Adrenal gland (tissue), 12 donors: ENCODE measurements around the gene SMG1. TPM values are rescaled to one million over a fixed set of nuclear protein-coding genes. Genes with fewer than 3 reads are reported as not detected.
"Not testable (repeated sequence)": the region's sequence is repeated elsewhere in the genome, so short reads cannot be mapped to it uniquely, and the experiment has no call there.

ENCODE experiments used
- DNase-seq, 7 donors: peaks; one replicate each; pipeline ENCODE4 v3.0.0-alpha.2; 2019 to 2020
- H3K27ac ChIP-seq, 5 donors: fragments of 200-600 bp; sonication (generic) in 4 of 5; 1 replicate in 3 of 5; 2 replicates in 2 of 5; pipeline versions ENCODE4 v1.5.1 to v1.8.0; 2016 to 2020; ENCODE audit warnings: mild to moderate bottlenecking in 1 of 5
- H3K27me3 ChIP-seq: fragments of 200-600 bp; 2 replicates; pipeline ENCODE4 v1.8.0; 2021
- H3K36me3 ChIP-seq, 2 donors: fragments of 200-600 bp; replicated peaks in 1 of 2; 1 replicate in 1 of 2; 2 replicates in 1 of 2; pipeline versions ENCODE4 v1.5.1 to v1.8.0; 2018 to 2022
- H3K4me1 ChIP-seq, 2 donors: fragments of 200-600 bp; replicated peaks in 1 of 2; 1 replicate in 1 of 2; 2 replicates in 1 of 2; pipeline versions ENCODE4 v1.5.1 to v1.8.0; 2018 to 2021
- H3K4me3 ChIP-seq, 4 donors: fragments of 200-600 bp; sonication (generic) in 3 of 4; one replicate each; pipeline ENCODE4 v1.5.1; 2016 to 2018
- H3K9me3 ChIP-seq, 3 donors: fragments of 200-600 bp; sonication (generic) in 1 of 3; replicated peaks in 1 of 3; 1 replicate in 2 of 3; 2 replicates in 1 of 3; pipeline versions ENCODE4 v1.5.1 to v1.8.0; 2016 to 2021
- POLR2A ChIP-seq, 2 donors: fragments of 450-650 bp; IDR thresholded peaks; one replicate each; pipeline ENCODE4 v1.6.1; 2017; ENCODE audit warnings: antibody characterized with exemption in 2 of 2, mild to moderate bottlenecking in 2 of 2, moderate library complexity in 1 of 2
- WGBS, 4 donors: extraction: QIAGEN DNeasy Blood & Tissue Kit in 2 of 4; methylation state at CpG; one replicate each; pipeline versions ENCODE4 v1.1.5 to v1.1.7; 2013 to 2017; 5-methylcytosine and 5-hydroxymethylcytosine counted together
- intact Hi-C, 2 donors: fragments of 100-400 bp; cut with DNase I; formaldehyde crosslinking; loops; one replicate each; pipeline versions ENCODE4 v1.14.1 to v1.15.0; 2022 to 2023
- polyA plus RNA-seq, 3 donors: library from polyadenylated mRNA; stranded (reverse); fragments of 200-250 nt in 2 of 3; fragments of 350-450 nt in 1 of 3; fragmentation: Illumina TruSeq in 1 of 3; extraction: RNeasy Lipid Tissue Mini Kit (QIAGEN cat#74804) in 1 of 3; gene quantifications; one replicate each; pipeline ENCODE4 v1.2.3, GENCODE V29; 2013 to 2014
- total RNA-seq, 9 donors: library from RNA; depleted of rRNA in 4 of 9; stranded (reverse); fragments of >200 nt in 4 of 9; fragments of 120-200 nt in 1 of 9; fragmentation: NEBNext Ultra II Directional in 1 of 9; extraction: Animal tissue kit (Norgen Biotek cat#: 25700) in 1 of 9; gene quantifications; one replicate each; pipeline versions ENCODE4 v1.1.0 to v1.2.4, GENCODE V29; 2013 to 2023
- TF ChIP-seq, protein P1 (sequence below), 6 experiments: fragments of 450-650 bp in 4 of 6; fragments of 200-600 bp in 2 of 6; sonication (generic) in 1 of 6; IDR thresholded peaks; 1 replicate in 5 of 6; 2 replicates in 1 of 6; pipeline versions ENCODE4 v1.5.1 to v1.8.0; 2016 to 2021; ENCODE audit warnings: antibody characterized with exemption in 6 of 6, mild to moderate bottlenecking in 2 of 6, moderate library complexity in 1 of 6
- donor health status: healthy with polysubstance abuse.
- donor health status: Bipolar disorder and iron deficiency.
- donor health status: DM: yes; HTN: yes; CAD: no.
- donor health status: DM: no; HTN: no; CAD: no.
- donor health status: DM: no; HTN: no; CAD: no.
- donor health status: DM: yes; HTN: yes; CAD: no.

Gene SMG1
- total and polyA plus RNA-seq, 12 donors = 6.3 to 90.9 (median 43.4) TPM

DNA sequence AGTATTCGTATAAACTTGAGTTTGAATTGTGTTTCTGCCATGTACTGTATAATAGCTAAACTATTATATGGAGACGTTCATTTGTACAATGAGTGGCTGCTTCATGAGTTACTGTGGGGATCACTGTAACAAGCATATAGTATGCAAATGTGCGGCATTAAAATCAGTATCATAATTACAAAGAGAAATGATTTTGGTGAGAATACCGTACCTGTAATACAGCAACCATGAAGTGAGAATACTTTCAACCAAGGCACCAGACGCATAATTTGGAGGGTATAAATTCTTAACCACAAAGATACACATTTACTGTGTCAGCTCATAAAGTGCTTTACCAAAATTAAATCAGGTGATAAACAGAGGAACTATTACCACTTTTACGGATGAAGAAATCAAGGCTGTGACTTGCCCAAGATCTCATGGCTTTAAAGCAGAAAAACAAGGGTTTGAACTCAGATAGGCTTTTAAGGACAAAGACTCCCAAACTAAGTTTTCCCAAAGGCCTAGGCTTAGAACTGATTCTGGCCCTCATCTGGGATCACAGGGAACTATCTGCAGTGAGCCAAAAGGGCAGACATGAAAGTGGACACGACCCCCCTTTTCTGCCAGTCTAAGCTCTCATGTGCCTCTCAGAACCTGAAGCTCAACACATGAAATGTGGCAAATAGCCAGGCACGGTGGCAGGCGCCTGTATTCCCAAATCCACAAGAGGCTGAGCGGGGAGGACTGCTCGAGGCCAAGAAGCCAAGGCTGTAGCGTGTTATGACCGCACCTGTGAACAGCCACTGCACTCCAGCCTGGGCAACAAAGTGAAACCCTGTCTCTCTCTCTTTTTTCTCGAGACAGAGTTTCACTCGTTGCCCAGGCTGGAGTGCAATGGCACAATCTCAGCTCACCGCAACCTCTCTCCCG, 142.5 kb downstream of the SMG1 start:
- 84 to 87% (median 85%) methylated on average over 16 to 17 of the region's 17 CpGs for WGBS, 4 donors
- no peak for DNase-seq
- Histone ChIP-seq H3K36me3 (peaks cover 0 to 64% of the 10 kb centered on the region in 2 donors), H3K27me3 (no peaks in the 10 kb centered on the region), H3K4me1 (peaks cover 21 to 44% of the 10 kb centered on the region in 2 donors), H3K4me3 (no peak overlapping the region), H3K9me3 (no peaks in the 10 kb centered on the region), H3K27ac (no peak overlapping the region)
- TF ChIP-seq POLR2A (IDR thresholded peaks at IDR 0.05) = no peak
- TF ChIP-seq, protein P1, sequence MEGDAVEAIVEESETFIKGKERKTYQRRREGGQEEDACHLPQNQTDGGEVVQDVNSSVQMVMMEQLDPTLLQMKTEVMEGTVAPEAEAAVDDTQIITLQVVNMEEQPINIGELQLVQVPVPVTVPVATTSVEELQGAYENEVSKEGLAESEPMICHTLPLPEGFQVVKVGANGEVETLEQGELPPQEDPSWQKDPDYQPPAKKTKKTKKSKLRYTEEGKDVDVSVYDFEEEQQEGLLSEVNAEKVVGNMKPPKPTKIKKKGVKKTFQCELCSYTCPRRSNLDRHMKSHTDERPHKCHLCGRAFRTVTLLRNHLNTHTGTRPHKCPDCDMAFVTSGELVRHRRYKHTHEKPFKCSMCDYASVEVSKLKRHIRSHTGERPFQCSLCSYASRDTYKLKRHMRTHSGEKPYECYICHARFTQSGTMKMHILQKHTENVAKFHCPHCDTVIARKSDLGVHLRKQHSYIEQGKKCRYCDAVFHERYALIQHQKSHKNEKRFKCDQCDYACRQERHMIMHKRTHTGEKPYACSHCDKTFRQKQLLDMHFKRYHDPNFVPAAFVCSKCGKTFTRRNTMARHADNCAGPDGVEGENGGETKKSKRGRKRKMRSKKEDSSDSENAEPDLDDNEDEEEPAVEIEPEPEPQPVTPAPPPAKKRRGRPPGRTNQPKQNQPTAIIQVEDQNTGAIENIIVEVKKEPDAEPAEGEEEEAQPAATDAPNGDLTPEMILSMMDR (IDR thresholded peaks at IDR 0.05) = no peak
- intact Hi-C loops = no loop called here

DNA sequence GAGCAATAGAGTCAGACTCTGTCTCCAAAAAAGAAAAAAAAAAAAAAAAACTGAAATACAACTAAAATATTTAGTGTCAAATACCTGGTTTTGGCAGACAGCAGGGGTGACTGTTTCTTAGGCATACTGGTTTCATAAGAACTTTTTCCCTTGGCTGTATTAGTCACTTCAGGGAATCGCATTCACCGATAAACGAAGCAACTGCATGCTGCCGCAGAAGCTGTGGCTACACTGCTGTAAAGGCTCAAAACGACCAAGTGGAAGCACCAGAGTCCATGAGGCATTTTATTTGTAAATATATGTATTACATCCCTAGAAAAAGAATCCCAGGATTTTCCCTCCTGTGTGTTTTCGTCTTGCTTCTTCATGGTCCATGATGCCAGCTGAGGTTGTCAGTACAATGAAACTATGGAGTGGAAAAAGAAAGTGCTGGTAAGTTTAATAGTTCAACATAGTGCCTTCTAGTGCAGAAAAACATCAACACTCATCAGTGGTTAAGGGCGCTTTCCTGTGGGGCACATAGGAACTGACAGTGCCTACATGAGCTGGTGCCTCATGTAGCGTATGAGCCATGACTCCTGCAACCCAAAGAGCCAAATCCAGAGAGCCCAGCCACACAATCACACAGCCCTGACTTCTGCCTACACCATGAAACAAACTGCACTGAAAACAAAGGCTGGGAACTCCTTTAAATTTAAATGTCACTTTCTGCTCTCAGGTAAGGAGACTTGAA, 143.3 kb downstream of the SMG1 start:
- DNase-seq = no peak
- Histone ChIP-seq H3K4me1 (peaks cover 13 to 35% of the 10 kb centered on the region in 2 donors), H3K27ac (no peak overlapping the region), H3K27me3 (no peaks in the 10 kb centered on the region), H3K4me3 (no peak overlapping the region), H3K36me3 (peaks cover 0 to 56% of the 10 kb centered on the region in 2 donors), H3K9me3 (no peaks in the 10 kb centered on the region)
- intact Hi-C loops = no loop called here
- TF ChIP-seq POLR2A (IDR thresholded peaks at IDR 0.05) = no peak
- TF ChIP-seq, protein P1 (IDR thresholded peaks at IDR 0.05) = no peak
- 88 to 93% (median 92%) methylated on average over 8 of the region's 8 CpGs for WGBS, 4 donors

DNA sequence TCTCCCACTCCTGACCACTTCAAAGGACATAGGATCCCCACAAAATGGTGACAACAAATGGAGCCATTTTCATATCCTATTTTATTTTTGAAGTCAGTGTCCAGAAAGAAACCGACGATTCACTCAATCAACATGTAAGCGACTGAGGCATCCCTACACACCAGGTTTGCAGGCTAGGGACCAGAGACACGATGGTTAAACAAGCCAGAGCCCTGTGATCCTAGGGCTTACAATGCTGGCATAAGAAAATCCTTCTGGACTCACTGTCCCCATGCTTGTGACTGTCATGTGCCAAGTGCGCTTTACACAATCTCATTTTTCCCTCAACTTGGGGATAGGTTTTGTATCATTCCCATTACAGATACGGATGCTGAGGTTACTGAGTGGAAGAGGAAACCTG, 145.0 kb downstream of the SMG1 start:
- Histone ChIP-seq H3K36me3 (peaks cover 0 to 40% of the 10 kb centered on the region in 2 donors), H3K4me1 (peaks cover 9 to 19% of the 10 kb centered on the region in 2 donors)
- 89 to 100% (median 92%) methylated on average over 1 to 6 of the region's 6 CpGs; no CpG with 5 or more reads in 1 of the 4 donors for WGBS, 4 donors
- intact Hi-C loops, H3K9me3 ChIP-seq, H3K4me3 ChIP-seq, H3K27me3 ChIP-seq, DNase-seq, H3K27ac ChIP-seq: not testable (repeated sequence)

DNA sequence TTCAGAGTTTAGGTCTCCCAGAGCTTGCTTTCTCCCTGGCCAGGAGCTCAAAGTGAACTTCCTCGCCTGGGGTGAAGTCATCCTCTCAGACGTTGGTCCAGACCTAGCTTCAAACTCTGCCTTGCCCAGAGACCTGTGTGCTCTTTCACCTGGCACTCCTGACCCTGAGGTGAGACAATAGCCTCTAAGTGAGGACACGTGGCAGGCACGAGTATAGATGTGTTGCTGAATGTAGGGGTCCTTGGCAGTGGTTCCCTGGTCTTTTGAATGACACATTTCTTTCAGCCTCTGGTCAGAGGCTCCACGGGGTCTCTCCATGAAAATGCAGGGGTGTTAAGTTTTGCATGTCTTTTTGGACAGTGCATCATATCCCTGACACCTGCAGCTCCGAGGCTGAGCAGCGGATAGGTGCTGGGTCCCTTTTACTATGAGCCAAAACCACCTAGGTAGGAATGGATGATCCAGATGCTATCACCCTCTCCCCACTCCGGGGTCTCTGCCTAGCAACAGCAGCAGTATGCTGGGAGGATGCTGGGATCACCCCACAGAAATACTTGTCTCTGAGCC, 145.7 kb downstream of the SMG1 start:
- DNase-seq, H3K9me3 ChIP-seq, H3K4me3 ChIP-seq, H3K27me3 ChIP-seq, intact Hi-C loops, H3K27ac ChIP-seq: not testable (repeated sequence)
- WGBS, 4 donors = 69 to 100% (median 70%) methylated on average over 2 to 8 of the region's 8 CpGs
- Histone ChIP-seq H3K4me1 (peaks cover 7 to 12% of the 10 kb centered on the region in 2 donors), H3K36me3 (peaks cover 0 to 33% of the 10 kb centered on the region in 2 donors)

DNA sequence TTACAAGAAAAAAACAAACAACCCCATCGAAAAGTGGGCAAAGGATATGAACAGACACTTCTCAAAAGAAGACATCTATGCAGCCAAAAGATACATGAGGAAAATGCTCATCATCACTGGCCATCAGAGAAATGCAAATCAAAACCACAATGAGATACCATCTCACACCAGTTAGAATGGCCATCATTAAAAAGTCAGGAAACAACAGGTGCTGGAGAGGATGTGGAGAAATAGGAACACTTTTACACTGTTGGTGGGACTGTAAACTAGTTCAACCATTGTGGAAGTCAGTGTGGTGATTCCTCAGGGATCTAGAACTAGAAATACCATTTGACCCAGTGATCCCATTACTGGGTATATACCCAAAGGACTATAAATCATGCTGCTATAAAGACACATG, 148.5 kb downstream of the SMG1 start:
- H3K27ac ChIP-seq, H3K36me3 ChIP-seq, H3K27me3 ChIP-seq, H3K9me3 ChIP-seq, H3K4me3 ChIP-seq, intact Hi-C loops, H3K4me1 ChIP-seq, DNase-seq: not testable (repeated sequence)
- 86 to 100% (median 100%) methylated on average over 1 of the region's 1 CpG for WGBS, 4 donors

DNA sequence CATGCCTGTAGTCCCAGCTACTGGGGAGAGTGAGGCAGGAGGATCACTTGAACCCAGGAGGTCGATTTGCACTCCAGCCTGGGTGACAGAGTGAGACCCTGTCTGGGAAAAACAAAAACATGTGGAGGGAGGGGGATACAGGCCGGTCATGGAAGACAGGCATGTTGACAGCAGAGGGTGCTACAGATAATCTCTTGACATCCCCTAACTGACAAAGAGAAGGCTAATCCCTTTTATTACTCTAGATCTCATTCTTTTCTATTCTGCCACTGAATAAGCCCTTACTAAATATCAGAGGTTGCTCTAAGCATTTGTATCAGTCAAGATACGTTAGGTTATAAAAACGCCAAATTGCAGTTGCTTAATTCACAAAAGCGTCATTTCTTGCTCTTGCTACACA, 149.9 kb downstream of the SMG1 start:
- DNase-seq, H3K36me3 ChIP-seq, H3K9me3 ChIP-seq, H3K27me3 ChIP-seq, H3K27ac ChIP-seq, intact Hi-C loops, H3K4me3 ChIP-seq, H3K4me1 ChIP-seq: not testable (repeated sequence)
- 68 to 81% (median 77%) methylated on average over 5 of the region's 5 CpGs for WGBS, 4 donors

DNA sequence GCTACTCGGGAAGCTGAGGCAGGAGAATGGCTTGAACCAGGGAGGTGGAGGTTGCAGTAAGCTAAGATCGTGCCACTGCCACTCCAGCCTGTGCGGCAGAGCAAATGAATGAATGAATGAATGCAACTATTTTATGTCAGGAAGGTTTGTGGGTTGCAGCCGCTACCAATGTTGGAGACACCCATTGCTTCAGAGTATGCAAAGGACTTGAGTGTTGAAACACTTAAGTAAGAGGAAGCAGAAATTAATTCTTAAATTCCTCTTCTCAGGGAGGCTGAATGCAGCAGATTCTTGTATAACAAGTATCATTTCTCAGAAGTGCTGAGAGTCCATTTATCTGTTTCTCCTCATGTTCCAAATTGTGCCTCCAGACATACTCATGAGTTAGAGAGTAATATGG, 151.6 kb downstream of the SMG1 start:
- intact Hi-C loops, H3K27ac ChIP-seq, H3K27me3 ChIP-seq, H3K4me3 ChIP-seq, H3K36me3 ChIP-seq, DNase-seq, H3K4me1 ChIP-seq, H3K9me3 ChIP-seq: not testable (repeated sequence)
- 62 to 95% (median 76%) methylated on average over 4 of the region's 4 CpGs for WGBS, 4 donors

DNA sequence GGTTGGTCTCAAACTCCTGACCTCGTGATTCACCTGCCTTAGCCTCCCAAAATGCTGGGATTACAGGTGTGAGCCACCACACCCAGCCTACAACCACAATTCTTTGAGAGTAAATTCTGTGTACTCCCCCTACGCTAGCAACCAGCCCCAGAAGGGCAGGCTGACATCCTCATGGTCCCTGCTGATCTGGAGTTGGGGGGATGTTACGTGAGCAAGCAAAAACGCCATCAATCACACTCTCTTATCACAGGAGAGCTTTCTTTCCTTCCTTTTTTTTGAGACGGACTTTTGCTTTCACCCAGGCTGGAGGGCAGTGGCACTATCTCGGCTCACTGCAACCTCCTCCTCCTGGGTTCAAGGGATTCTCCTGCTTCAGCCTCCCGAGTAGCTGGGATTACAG, 154.0 kb downstream of the SMG1 start:
- intact Hi-C loops, H3K4me1 ChIP-seq, H3K36me3 ChIP-seq, H3K27ac ChIP-seq, DNase-seq, H3K4me3 ChIP-seq, H3K27me3 ChIP-seq, H3K9me3 ChIP-seq: not testable (repeated sequence)
- 76 to 81% (median 79%) methylated on average over 7 of the region's 7 CpGs for WGBS, 4 donors
